Measurements from ENCODE around the gene BAHCC1.

DNA sequence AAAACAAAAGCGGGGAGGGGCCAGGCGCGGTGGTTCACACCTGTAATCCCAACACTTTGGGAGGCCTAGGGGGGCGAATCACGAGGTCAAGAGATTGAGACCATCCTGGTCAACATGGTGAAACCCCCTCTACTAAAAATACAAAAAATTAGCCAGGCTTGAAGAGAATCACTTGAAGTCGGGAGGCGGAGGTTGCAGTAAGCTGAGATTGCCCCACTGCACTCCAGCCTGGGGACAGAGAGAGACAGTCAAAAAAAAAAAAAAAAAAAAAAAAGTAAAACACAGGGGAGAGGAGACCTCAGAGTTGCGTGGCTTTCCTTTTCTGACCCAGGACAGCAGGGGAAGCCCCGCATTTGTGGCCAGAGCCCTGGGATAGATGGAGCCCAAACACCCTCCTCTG is 97.4 kb downstream of the BAHCC1 start:
- TF ChIP-seq, protein P1, sequence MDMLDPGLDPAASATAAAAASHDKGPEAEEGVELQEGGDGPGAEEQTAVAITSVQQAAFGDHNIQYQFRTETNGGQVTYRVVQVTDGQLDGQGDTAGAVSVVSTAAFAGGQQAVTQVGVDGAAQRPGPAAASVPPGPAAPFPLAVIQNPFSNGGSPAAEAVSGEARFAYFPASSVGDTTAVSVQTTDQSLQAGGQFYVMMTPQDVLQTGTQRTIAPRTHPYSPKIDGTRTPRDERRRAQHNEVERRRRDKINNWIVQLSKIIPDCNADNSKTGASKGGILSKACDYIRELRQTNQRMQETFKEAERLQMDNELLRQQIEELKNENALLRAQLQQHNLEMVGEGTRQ (IDR thresholded peaks at IDR 0.05; ENCODE audit: low read depth, low read length) = no peak
- TF ChIP-seq, protein P2, sequence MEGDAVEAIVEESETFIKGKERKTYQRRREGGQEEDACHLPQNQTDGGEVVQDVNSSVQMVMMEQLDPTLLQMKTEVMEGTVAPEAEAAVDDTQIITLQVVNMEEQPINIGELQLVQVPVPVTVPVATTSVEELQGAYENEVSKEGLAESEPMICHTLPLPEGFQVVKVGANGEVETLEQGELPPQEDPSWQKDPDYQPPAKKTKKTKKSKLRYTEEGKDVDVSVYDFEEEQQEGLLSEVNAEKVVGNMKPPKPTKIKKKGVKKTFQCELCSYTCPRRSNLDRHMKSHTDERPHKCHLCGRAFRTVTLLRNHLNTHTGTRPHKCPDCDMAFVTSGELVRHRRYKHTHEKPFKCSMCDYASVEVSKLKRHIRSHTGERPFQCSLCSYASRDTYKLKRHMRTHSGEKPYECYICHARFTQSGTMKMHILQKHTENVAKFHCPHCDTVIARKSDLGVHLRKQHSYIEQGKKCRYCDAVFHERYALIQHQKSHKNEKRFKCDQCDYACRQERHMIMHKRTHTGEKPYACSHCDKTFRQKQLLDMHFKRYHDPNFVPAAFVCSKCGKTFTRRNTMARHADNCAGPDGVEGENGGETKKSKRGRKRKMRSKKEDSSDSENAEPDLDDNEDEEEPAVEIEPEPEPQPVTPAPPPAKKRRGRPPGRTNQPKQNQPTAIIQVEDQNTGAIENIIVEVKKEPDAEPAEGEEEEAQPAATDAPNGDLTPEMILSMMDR (conservative IDR thresholded peaks at IDR 0.05; ENCODE audit: low read depth, low read length) = no peak
- TF ChIP-seq RFX5 (IDR thresholded peaks at IDR 0.05; ENCODE audit: low read depth, low read length) (no peak), RAD21 (IDR thresholded peaks at IDR 0.05; ENCODE audit: low read length) (no peak), POLR2A (IDR thresholded peaks at IDR 0.05; ENCODE audit: low read depth, low read length) (no peak), CEBPB (IDR thresholded peaks at IDR 0.05; ENCODE audit: low read depth, low read length) (no peak), MAZ (IDR thresholded peaks at IDR 0.05; ENCODE audit: borderline replicate concordance, low read depth, low read length) (no peak), SMC3 (IDR thresholded peaks at IDR 0.05; ENCODE audit: low read depth, low read length) (no peak), MXI1 (IDR thresholded peaks at IDR 0.05; ENCODE audit: borderline replicate concordance, low read depth, low read length) (no peak), MAFK (IDR thresholded peaks at IDR 0.05; ENCODE audit: low read depth, low read length) (no peak), CHD1 (IDR thresholded peaks at IDR 0.05; ENCODE audit: low read depth, low read length) (no peak), BHLHE40 (IDR thresholded peaks at IDR 0.05; ENCODE audit: low read depth, low read length) (no peak)
- TF ChIP-seq, protein P3, sequence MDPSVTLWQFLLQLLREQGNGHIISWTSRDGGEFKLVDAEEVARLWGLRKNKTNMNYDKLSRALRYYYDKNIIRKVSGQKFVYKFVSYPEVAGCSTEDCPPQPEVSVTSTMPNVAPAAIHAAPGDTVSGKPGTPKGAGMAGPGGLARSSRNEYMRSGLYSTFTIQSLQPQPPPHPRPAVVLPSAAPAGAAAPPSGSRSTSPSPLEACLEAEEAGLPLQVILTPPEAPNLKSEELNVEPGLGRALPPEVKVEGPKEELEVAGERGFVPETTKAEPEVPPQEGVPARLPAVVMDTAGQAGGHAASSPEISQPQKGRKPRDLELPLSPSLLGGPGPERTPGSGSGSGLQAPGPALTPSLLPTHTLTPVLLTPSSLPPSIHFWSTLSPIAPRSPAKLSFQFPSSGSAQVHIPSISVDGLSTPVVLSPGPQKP (IDR thresholded peaks at IDR 0.05; ENCODE audit: borderline replicate concordance, low read depth, low read length) = no peak
